Anterior cingulate cortex (tissue), 58 donors: Measurements from ENCODE around the gene IFITM1.
"Not testable (repeated sequence)": the region's sequence is repeated elsewhere in the genome, so short reads cannot be mapped to it uniquely, and the experiment has no call there.

Experiments used
- DNase-seq, 58 donors: peaks; one replicate each; lab custom pipeline; 2025; lab: John Stamatoyannopoulos, UW

The IFITM1 gene

DNA sequence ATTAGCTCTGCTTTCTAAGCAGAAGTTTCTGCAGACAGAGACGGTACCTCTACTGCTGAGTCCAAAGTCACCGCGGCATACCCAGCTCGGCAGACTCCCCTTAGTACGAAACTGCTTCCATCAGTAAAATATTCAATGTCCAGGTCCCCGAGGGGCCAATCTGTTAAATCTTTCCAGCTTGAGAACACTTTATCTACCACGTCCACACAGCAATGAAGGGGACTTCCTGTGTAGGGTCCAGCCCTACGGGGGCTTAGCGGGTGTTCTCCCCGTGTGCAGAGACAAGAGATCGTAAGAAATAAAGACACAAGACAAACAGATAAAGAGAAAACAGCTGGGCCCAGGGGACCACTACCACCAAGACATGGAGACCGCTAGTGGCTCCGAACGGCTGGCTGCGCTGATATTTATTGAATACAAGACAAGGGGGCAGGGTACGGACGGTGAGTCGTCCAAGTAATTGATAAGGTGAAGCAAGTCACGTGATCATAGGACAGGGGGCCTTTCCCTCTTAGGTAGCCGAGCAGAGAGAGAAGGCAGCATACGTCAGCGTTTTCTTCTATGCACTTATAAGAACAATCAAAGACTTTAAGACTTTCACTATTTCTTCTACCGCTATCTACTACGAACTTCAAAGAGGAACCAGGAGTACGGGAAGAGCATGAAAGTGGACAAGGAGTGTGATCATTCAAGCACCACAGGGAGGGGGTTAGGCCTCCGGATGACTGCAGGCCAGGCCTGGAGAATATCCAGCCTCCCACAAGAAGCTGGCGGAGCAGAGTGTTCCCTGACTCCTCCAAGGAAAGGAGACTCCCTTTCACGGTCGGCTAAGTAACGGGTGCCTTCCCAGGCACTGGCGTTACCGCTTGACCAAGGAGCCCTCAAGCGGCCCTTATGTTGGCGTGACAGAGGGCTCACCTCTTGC, 11.0 kb downstream of the IFITM1 start:
- peak in 7 of 58 donors; percentile 3 to 71 (median 41) for DNase-seq

DNA sequence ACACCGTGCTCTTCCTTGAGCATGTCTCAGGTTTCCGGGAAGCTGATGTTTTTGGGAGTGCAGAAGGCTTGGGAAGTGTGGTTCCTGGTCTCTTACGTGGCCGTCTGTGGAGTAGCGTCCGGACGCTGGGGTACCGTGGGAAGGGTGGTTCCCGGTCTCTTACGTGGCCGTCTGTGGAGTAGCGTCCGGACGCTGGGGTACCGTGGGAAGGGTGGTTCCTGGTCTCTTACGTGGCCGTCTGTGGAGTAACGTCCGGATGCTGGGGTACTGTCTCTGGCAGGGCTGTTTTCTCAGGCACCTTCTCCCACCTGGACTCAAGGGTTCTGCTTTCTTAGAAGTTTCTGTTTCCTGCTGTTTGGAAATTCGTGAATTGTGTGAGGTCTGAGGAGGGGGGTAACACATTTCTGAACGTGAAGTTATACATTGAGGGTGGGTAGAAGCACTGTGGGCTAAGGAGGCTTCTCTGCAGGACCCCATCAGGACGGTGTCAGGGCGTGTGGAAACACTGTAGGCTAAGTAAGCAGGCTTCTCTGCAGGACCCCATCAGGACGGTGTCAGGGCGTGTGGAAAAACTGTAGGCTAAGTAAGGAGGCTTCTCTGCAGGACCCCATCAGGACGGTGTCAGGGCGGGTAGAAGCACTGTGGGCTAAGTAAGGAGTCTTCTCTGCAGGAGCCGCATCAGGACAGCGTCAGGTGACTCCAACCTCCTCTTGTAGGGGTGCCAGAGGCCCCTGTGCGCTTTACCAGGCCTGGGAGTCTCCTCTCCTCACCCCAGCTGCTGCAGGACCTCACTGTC, 12.2 kb downstream of the IFITM1 start:
- DNase-seq: no peak

DNA sequence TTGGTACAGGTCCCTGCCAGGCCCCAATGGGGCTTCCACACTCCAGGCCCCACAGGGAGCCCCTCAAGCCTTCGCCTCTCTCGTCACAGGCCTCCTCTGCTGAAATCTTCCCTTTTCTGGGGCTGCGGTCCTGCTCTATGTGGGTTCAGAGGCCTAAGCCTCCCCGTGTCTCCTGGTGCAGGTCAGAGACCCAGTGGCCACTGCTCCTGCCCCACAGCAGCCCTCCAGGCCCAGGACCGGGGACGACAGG, 12.7 kb downstream of the IFITM1 start:
- DNase-seq: no peak

DNA sequence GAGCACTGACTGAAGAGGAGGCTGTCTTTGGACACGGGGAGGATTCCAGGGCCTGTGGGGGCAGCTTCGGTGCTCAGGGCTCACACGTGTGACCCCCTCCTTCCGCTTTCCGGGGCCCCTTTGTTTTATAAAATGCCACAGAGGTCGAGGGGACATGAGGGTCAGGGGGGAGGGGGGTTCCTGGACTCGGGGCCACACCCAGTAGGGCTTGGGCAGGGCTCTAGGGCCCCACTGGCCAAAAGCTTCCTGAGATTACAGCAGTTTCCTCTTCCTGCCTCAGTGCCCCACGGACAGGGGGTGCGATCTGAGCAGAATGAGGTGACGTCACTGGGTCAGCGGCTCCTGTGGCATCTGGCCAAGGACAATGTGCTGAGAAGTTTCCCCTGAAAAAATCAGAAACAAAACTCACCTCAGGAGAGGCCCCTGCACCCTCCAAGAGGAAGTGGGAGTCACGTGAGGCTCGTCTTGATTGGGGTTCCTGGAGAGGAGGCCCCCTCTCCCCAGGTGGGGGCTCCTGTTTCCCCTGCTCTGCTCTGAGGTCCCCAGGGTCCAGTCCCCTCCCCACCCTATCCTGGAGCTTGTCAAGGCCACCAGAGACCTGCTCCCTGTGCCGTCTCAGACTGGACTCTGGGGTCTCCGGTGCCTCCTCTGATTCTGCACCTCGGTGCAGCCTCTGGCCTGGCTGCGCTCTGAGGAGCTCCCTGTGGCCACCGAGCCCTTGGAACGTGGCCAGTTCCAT, 13.2 kb downstream of the IFITM1 start:
- DNase-seq: peak in 14 of 58 donors; percentile 25 to 53 (median 40)

DNA sequence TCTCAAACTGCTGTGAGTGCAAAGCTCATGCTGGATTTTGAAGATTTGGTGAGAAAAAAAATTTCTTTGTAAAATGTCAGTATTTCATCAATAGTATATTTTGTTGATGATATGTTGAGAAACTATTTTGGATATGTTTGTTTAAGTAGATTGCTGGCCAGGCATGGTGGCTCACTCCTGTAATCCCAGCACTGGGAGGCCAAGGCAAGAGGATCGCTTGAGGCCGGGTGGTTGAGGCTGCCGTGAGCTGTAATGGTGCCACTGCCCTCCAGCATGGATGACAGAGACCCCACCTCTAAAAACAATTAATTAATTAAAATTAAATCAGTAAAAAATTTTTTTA, 13.7 kb downstream of the IFITM1 start:
- DNase-seq: no peak

DNA sequence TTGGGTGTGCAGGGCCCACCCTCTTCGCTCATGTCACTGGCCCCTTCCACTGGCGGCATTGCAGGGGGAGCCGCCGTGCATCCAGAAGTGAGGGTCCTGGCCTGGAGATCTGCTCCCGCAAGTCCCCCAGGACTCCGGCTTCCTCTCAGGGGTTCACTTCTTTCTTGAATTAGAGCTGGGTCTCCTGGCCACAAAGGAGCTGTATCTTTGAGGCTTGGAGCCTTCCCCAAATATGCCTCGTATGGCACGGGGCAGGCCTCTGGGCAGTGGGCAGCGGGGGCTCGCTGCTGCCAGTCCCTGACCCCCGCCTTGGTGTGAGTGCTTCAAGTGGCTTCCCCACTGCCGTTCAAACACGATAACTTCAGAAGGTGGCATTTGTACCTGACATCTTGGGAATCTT, 14.2 kb downstream of the IFITM1 start:
- no peak for DNase-seq

DNA sequence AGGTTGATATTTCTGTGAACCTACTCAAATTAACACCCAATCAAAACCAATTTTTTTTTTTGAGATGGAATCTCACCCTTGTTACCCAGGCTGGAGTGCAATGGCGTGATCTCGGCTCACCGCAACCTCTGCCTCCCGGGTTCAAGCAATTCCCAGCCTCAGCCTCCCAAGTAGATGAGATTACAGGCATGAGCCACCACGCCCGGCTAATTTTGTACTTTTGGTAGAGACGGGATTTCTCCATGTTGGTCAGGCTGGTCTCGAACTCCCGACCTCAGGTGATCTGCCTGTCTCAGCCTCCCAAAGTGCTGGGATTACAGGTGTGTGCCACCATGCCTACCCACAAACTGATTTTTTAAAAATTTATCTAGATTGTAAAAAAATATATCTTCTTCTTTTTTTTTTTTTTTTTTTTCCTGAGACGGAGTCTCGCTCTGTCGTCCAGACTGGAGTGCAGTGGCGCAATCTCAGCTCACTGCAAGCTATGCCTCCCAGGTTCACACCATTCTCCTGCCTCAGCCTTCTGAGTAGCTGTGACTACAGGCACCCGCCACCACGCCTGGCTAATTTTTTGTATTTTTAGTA, 14.8 kb downstream of the IFITM1 start:
- not testable (repeated sequence) for DNase-seq

DNA sequence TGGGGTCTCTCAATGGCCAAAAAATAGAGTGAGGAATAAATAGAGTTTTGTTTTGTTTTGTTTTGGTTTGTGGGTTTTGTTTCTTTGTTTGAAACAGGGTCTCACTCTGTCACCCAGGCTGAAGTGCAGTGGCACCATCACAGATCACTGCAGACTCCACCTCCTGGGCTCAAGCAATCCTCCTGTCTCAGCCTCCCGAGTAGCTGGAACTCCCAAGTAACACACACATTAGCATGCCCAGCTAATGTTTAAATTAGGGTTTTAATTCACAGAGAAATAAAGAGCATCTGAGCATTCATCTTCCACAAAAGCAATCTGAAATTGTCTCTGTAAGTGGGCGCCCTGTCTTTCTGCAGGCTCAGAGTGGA, 16.0 kb downstream of the IFITM1 start:
- no peak for DNase-seq

DNA sequence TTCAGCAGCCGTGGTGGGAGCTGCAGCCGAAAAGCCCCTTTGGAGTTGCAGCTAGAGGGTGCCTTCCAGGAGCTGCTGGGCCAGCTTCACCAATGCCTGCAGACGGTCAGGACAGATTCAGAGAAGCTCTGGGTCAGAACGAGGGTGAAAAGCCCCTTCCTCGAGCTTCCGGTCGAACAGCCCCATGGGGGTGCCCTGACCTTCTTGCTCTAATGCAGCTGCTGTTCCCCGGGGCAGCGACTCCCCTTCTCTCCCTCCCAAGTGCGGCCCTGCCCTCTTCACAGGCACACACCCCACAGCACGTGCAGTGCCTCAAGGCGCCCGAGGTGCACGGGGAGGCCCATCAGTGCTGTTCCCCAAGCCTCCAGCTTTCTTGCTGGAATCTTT, 16.5 kb downstream of the IFITM1 start:
- no peak for DNase-seq

DNA sequence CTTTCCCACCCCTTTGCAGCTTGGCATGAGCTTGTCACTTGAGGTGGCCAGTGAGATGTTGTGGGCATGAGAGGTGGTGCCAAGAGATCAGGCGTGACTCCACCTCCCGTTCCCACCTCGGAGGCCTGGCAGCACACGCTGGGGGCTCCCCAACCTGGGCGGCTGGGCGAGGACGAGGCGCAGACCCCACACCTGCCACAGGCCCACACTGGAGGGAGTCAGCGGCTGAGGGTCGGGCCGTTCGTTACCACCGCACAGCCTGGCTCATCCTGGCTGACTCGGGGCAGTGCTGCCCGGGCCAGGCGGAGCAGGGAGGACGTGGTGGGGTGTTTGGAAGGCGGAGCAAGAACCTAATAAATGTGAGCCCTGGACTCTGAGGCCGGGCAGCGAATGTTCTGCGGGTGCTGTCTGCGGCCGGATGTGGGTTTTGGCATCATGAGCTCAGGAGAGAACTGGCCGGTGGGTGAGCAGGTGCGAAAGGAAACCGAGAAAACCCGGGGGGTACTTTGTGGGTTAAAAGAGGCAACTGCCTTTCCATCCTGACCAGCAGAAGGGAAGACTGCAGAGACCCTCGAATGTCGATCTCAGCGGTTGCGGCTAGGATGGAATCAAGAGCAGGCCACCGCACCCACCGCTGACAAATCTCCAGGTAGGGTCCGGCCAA, 17.0 kb downstream of the IFITM1 start:
- no peak for DNase-seq

DNA sequence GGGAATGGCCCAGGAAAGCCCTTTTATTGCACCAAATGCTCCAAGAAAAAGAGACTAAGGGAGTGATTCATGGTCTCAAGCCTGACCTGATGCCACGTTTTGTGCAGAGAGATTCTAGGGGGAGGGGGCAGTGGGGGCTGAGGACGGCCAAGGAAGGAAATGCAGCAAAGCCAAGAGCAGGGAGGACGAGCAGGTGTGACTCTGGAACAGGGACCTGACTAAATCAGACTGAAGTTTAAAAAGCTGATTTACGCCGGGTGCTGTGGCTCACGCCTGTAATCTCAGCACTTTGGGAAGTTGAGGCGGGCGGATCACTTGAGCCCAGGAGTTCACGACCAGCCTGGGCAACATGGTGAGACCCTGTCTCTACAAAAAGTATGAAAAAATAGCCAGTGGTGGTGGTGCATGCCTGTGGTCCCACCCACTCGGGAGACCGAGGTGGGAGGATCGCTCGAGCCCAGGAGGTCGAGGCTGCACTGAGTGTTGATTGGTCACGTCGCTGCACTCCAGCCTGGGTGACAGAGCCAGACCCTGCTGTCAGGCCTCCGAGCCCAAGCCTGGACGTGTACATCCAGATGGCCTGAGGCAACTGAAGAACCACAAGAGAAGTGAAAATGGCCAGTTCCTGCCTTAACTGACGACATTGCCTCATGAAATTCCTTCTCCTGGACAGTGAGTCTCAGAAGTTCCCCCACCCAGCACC, 17.7 kb downstream of the IFITM1 start:
- no peak for DNase-seq

DNA sequence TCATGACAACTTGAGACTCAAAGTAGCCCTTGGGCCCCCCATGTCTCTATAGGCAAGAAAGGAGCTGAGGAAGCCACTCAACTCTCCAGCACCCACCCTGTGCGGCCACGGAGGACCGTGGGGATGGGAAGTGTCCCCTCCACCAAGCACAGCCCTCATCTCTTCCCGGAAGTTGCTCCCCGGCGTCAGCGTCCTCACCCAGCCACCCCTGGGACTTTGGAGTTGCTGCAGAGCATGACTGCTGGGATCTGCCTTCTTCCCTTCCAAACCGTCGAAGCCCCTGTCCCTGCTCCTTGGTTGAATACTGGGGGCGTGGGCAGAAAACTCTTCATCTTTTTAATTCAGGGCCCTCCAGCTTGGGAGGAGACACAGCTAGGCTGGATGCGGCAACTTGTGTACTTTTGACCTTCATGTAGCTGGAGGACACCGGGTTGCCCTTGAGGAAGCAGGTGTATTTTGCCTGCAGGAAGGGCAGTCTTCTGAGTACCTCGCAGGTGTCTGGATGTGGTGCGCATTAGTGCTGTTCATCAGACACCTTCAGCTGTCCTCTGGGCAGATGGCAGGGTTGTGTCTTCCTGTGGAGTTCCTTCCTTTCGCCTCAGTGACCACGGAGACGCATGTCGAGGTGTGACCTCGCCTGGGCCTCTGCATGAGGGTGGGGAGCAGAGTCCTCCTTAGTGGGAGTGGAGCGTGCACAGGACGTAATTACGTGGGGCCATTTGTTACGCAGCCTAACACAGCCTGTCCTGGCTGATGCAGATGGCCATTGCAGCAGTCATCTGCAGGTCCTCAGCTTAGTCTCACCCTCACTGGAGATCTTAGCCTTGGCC, 19.0 kb downstream of the IFITM1 start:
- no peak for DNase-seq

DNA sequence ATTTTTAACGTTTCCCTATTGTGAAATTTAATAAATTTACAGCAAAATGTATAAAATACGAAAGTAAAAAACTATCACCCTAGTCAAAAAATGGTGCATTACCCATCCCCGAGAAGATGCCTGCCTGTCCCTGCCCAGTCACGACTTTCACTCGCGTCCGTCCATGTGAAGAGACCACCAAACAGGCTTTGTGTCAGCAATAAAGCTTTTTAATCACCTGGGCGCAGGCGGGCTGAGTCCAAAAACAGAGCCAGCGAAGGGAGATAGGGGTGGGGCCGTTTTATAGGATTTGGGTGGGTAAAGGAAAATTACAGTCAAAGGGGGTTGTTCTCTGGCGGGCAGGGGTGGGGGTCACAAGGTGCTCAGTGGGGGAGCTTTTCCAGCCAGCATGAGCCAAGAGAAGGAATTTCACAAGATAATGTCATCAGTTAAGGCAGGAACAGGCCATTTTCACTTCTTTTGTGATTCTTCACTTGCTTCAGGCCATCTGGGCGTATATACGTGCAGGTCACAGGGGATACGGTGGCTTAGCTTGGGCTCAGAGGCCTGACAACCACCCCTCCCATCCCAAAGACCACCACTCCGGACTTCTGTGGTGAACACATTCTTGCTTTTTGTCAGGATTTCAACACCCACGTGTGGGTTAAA, 19.9 kb downstream of the IFITM1 start:
- DNase-seq: not testable (repeated sequence)

DNA sequence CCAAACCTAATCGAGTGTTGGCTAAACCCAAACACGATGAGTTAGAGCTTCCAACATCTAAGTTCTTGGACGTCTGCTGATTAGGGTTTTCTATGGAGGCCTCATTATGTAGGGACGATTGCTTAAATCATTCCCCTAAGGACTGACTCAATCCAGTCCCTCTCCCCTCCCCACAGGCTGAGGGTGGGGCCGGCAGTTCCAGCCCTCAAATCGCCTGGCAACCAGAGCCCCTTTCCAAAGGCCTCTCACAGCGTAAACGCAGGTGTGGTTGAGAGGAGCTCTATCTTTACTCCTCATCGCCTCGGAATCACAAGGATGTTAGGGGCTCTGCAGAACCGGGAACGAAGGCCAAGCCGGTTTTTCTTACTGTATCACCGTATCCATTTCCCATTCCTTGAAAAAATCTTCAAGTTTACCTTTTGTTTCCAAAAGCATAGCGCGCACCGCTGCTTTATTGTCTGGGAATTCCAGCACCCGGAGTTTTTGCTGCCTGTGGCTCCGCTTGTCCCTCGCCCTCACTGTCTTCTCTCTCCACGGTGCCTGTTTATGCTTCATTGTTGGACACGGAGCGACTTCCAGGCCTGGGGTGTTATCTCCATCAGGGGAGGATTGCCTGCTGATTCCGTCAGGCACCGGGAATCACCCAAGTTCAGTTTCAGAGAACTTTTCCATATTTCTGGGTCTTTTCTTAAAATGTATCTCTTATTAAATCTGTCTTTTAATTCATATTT, 20.6 kb downstream of the IFITM1 start:
- DNase-seq: no peak

DNA sequence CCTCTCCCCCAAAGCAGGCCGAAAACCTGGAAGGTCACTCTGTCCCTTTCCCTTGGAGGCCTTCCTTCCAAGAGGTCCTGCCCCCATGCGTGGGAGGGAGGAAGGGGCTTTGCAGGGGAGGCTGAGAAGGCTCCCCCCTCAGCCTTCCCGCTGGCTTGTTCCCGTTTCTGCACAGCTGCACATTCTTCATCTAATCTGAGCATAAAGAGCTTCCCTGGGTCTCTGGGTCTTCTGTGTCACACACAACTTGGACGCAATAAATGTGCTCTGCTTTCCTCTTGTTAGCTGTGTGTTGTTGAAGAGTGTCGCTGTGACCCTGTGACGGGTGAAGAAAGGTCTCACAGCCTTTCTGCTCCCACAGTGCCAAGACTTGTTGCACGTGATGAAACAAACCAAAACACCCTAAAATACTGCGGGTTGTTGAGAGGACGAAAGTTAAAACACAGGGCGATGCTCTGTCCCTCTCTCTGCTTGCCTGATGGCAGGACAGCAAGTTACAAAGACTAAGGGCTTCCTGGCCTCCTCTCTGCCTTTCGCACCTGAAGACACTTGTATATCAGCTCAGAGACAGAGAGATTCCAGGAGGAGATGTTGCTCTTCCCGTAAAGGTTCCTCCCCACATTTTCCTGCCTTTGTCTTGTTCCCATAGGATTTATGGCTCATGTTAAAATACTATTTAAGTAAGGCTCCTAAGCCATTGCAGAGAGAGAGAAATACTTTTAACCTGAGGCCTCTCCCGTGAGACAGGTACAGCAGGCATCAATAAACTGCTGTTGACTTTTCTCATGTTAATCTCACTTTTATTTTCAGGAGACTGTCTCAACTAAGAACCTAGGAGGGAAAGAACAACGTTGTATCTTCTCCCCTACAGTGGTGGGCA, 22.2 kb downstream of the IFITM1 start:
- DNase-seq: peak in 16 of 58 donors; percentile 21 to 76 (median 41)

DNA sequence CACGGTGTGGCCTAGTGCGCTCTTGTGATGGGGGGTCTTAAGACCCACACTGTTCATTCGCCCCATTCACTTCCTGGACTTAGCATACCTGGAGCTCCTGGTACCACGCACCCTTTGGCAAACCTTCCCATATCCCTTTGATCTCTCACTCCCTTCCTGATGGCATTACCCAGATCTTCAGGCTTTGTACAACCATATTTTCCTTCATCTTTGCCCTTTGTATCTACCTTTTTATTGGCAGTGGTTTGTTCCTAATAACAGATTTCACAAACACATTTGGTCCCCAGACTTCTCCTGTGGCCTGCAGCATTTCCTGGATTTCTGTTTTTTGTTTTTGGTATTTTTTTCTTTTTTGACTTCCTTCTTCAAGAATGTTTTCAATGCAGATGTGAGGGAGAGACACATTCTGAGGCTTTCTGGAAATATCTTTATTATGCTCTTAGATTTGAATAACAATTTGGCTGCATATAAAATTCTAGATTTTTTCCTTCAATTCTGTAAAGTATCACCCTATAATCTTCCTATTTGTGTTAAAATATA, 22.9 kb downstream of the IFITM1 start:
- DNase-seq: no peak
